HEK293 (cell line): ENCODE results near the gene CHMP1A.

Source experiments
- CTCF ChIA-PET: fragments of 350-600 bp; formaldehyde crosslinking; extraction: SDS; loops from one replicate; lab custom pipeline; 2021; ENCODE audit warnings: antibody characterized with exemption; lab: Yijun Ruan, JAX
- POLR2A ChIA-PET: fragments of 300-600 bp; formaldehyde crosslinking; extraction: SDS; loops from one replicate; lab custom pipeline; 2020; ENCODE audit warnings: antibody characterized with exemption, inconsistent platforms; lab: Yijun Ruan, JAX
- H3K27ac ChIP-seq: fragments of 200-500 bp; sonication (Bioruptor generic); 2 replicates; pipeline ENCODE4 v1.5.1; 2014; ENCODE audit warnings: low read depth, low read length, control low read depth, inconsistent platforms; ENCODE audit errors: extremely low read depth
- H3K36me3 ChIP-seq, 2 experiments: fragments of 200-500 bp in 1 of 2; sonication (Bioruptor generic) in 1 of 2; 1 replicate in 1 of 2; 2 replicates in 1 of 2; pipeline ENCODE4 v1.5.1; 2014 to 2017; ENCODE audit warnings: inconsistent platforms in 2 of 2, low read length in 2 of 2; ENCODE audit not compliant: control insufficient read depth in 2 of 2, insufficient read depth in 1 of 2
- H3K4me1 ChIP-seq: fragments of 200-500 bp; sonication (Bioruptor generic); 2 replicates; pipeline ENCODE4 v1.5.1; 2014; ENCODE audit warnings: mild to moderate bottlenecking, low read length, inconsistent platforms; ENCODE audit not compliant: control insufficient read depth, insufficient read depth
- H3K4me3 ChIP-seq: 2 replicates; pipeline ENCODE4 v1.5.1; 2011; ENCODE audit warnings: low read depth, mild to moderate bottlenecking, control low read depth, low read length, moderate library complexity
- H3K9me3 ChIP-seq: fragments of 200-500 bp; sonication (Bioruptor generic); 2 replicates; pipeline ENCODE4 v1.5.1; 2014; ENCODE audit warnings: low read depth, low read length, inconsistent platforms; ENCODE audit not compliant: control insufficient read depth, insufficient read depth
- BCL11A ChIP-seq: fragments of 450-650 bp; formaldehyde crosslinking; IDR thresholded peaks from 2 replicates; pipeline ENCODE4 v1.5.1; 2016; ENCODE audit warnings: low read depth, missing biosample characterization, missing genetic modification characterization
- CTCF ChIP-seq: fragments of 450-650 bp; formaldehyde crosslinking; IDR thresholded peaks from 2 replicates; pipeline ENCODE4 v1.5.1; 2016; ENCODE audit warnings: missing biosample characterization, missing genetic modification characterization
- KLF1 ChIP-seq: fragments of 450-650 bp; formaldehyde crosslinking; IDR thresholded peaks from 2 replicates; pipeline ENCODE4 v1.5.1; 2016; ENCODE audit warnings: missing biosample characterization, missing genetic modification characterization
- KLF7 ChIP-seq: fragments of 450-650 bp; formaldehyde crosslinking; IDR thresholded peaks from 2 replicates; pipeline ENCODE4 v1.5.1; 2016; ENCODE audit warnings: missing biosample characterization, missing genetic modification characterization, borderline replicate concordance
- KLF9 ChIP-seq: fragments of 450-650 bp; formaldehyde crosslinking; IDR thresholded peaks from 2 replicates; pipeline ENCODE4 v1.5.1; 2016; ENCODE audit warnings: missing biosample characterization, missing genetic modification characterization, low read depth
- TCF7L2 ChIP-seq: IDR thresholded peaks from 2 replicates; pipeline ENCODE4 v1.6.1; 2011; ENCODE audit warnings: low read depth, mild to moderate bottlenecking, inconsistent platforms, low read length, moderate library complexity, borderline replicate concordance
- ZBTB11 ChIP-seq: fragments of 450-650 bp; formaldehyde crosslinking; conservative IDR thresholded peaks from 2 replicates; pipeline ENCODE4 v1.5.1; 2016; ENCODE audit warnings: low read depth, missing biosample characterization, missing genetic modification characterization
- ZEB2 ChIP-seq: fragments of 450-650 bp; formaldehyde crosslinking; IDR thresholded peaks from 2 replicates; pipeline ENCODE4 v1.5.1; 2016; ENCODE audit warnings: missing biosample characterization, missing genetic modification characterization
- ZIC2 ChIP-seq: fragments of 450-650 bp; formaldehyde crosslinking; IDR thresholded peaks from 2 replicates; pipeline ENCODE4 v1.5.1; 2016; ENCODE audit warnings: missing biosample characterization, missing genetic modification characterization
- ZNF112 ChIP-seq: fragments of 450-650 bp; formaldehyde crosslinking; IDR thresholded peaks from 2 replicates; pipeline ENCODE4 v1.5.0; 2017; ENCODE audit warnings: missing biosample characterization, missing genetic modification characterization
- ZNF155 ChIP-seq: fragments of 450-650 bp; formaldehyde crosslinking; IDR thresholded peaks from 2 replicates; pipeline ENCODE4 v1.5.1; 2016; ENCODE audit warnings: missing biosample characterization, missing genetic modification characterization
- ZNF2 ChIP-seq: fragments of 450-650 bp; formaldehyde crosslinking; IDR thresholded peaks from 2 replicates; pipeline ENCODE4 v1.5.1; 2016; ENCODE audit warnings: missing biosample characterization, missing genetic modification characterization
- ZNF239 ChIP-seq: fragments of 450-650 bp; formaldehyde crosslinking; IDR thresholded peaks from 2 replicates; pipeline ENCODE4 v1.5.1; 2016; ENCODE audit warnings: missing biosample characterization, missing genetic modification characterization
- ZNF341 ChIP-seq: fragments of 450-650 bp; formaldehyde crosslinking; IDR thresholded peaks from 2 replicates; pipeline ENCODE4; 2016; ENCODE audit warnings: low read depth, missing biosample characterization, missing genetic modification characterization
- ZNF514 ChIP-seq: fragments of 450-650 bp; formaldehyde crosslinking; IDR thresholded peaks from 2 replicates; pipeline ENCODE4 v1.5.1; 2016; ENCODE audit warnings: missing biosample characterization, missing genetic modification characterization
- ZNF626 ChIP-seq: fragments of 450-650 bp; sonication (Bioruptor Pico); formaldehyde crosslinking; IDR thresholded peaks from 2 replicates; pipeline ENCODE4 v1.5.1; 2018; ENCODE audit warnings: missing biosample characterization, missing genetic modification characterization, inconsistent platforms
- ZSCAN30 ChIP-seq: fragments of 450-650 bp; IDR thresholded peaks from 2 replicates; pipeline ENCODE4 v1.5.1; 2018; ENCODE audit warnings: missing biosample characterization, mild to moderate bottlenecking, missing genetic modification characterization, moderate library complexity
- TF ChIP-seq, protein P1 (sequence below): fragments of 450-650 bp; formaldehyde crosslinking; optimal IDR thresholded peaks from 2 replicates; pipeline ENCODE3; 2016; ENCODE audit warnings: missing biosample characterization, mild to moderate bottlenecking, missing genetic modification characterization
- TF ChIP-seq, protein P2 (sequence below): fragments of 450-650 bp; formaldehyde crosslinking; IDR thresholded peaks from 2 replicates; pipeline ENCODE4 v1.5.1; 2016; ENCODE audit warnings: missing biosample characterization, missing genetic modification characterization

Gene CHMP1A

GRCh38 chr16:89599451-89599858 lies 58.1 kb downstream of the CHMP1A start:
- H3K4me3 ChIP-seq, result no peak overlapping the region
- no peaks in the 10 kb centered on the region for H3K4me1 ChIP-seq
- no peaks in the 10 kb centered on the region for H3K9me3 ChIP-seq
- ChIA-PET POLR2A (no interaction called here), CTCF (interaction anchor here (0.5 to 2.4 kb wide), 6 partner anchors 16 to 80 kb away, joined by 3 to 18 read pairs (median 4); no protein-coding TSS in a partner anchor)
- no peak overlapping the region for H3K27ac ChIP-seq
- no peaks in the 10 kb centered on the region for H3K36me3 ChIP-seq
- TF ChIP-seq KLF1 (tag by site-specific recombination), result peak; percentile 91
- no peak for TF ChIP-seq BCL11A
- TF ChIP-seq ZNF626 (tag by site-specific recombination), result no peak
- TF ChIP-seq, protein P1, sequence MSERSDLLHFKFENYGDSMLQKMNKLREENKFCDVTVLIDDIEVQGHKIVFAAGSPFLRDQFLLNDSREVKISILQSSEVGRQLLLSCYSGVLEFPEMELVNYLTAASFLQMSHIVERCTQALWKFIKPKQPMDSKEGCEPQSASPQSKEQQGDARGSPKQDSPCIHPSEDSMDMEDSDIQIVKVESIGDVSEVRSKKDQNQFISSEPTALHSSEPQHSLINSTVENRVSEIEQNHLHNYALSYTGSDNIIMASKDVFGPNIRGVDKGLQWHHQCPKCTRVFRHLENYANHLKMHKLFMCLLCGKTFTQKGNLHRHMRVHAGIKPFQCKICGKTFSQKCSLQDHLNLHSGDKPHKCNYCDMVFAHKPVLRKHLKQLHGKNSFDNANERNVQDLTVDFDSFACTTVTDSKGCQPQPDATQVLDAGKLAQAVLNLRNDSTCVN (tag by site-specific recombination), result no peak
- TF ChIP-seq, protein P2, sequence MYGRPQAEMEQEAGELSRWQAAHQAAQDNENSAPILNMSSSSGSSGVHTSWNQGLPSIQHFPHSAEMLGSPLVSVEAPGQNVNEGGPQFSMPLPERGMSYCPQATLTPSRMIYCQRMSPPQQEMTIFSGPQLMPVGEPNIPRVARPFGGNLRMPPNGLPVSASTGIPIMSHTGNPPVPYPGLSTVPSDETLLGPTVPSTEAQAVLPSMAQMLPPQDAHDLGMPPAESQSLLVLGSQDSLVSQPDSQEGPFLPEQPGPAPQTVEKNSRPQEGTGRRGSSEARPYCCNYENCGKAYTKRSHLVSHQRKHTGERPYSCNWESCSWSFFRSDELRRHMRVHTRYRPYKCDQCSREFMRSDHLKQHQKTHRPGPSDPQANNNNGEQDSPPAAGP (tag by site-specific recombination), result peak; percentile 72
- peak; percentile 44; the same call in 1 of the 2 replicates for TF ChIP-seq ZIC2 (tag by site-specific recombination)
- TF ChIP-seq ZNF341 (tag by site-specific recombination), result peak; percentile 87
- TF ChIP-seq KLF9 (tag by site-specific recombination), result no peak
- no peak for TF ChIP-seq ZBTB11 (tag by site-specific recombination)
- TF ChIP-seq ZEB2 (tag by site-specific recombination), result 0 out of 2 replicates have a peak, but pooled peaks have one; percentile 18
- no peak for TF ChIP-seq ZNF239 (tag by site-specific recombination)
- TF ChIP-seq ZNF2 (tag by site-specific recombination), result no peak
- TF ChIP-seq ZSCAN30 (tag by site-specific recombination), result no peak
- TF ChIP-seq ZNF514 (tag by site-specific recombination), result no peak
- TF ChIP-seq CTCF, result peak; percentile 33; the same call in 1 of the 2 replicates
- TF ChIP-seq TCF7L2, result no peak
- TF ChIP-seq, all 188 proteins: peak for 6

GRCh38 chr16:89598199-89598598 lies 59.3 kb downstream of the CHMP1A start:
- POLR2A ChIA-PET, result no interaction called here
- H3K9me3 ChIP-seq, result no peaks in the 10 kb centered on the region
- H3K27ac ChIP-seq, result no peak overlapping the region
- H3K4me3 ChIP-seq, result no peak overlapping the region
- TF ChIP-seq ZNF112 (no peak), ZNF155 (no peak), KLF7 (no peak), BCL11A (no peak)
- H3K4me1 ChIP-seq, result no peaks in the 10 kb centered on the region
- CTCF ChIA-PET, result no interaction called here
- no peaks in the 10 kb centered on the region for H3K36me3 ChIP-seq
